ENCODE data around the gene NUPR1. TPM values are rescaled to one million over a fixed set of nuclear protein-coding genes. Genes with fewer than 3 reads are reported as not detected.
A peak's percentile ranks its signal among the peaks of the same experiment; 100 is the strongest.

The NUPR1 gene
- total and polyA plus RNA-seq, 2 of the 13 experiments (the other 11 are each of a cell fraction or from before 2014, with no cell fraction given): 18.0 to 25.6 TPM

- peak; percentile 13; the same call in 1 of the 2 replicates for TF ChIP-seq NR2C2 (CRISPR knock-in tag; IDR thresholded peaks at IDR 0.05; ENCODE audit: borderline replicate concordance)
- no peak for TF ChIP-seq ZNF687 (CRISPR knock-in tag; IDR thresholded peaks at IDR 0.05)
- peak; percentile 58; the same call in 1 of the 2 replicates for TF ChIP-seq ZNF598 (CRISPR knock-in tag; IDR thresholded peaks at IDR 0.05; ENCODE audit: borderline replicate concordance)
- TF ChIP-seq KLF13 (CRISPR knock-in tag; IDR thresholded peaks at IDR 0.05): no peak
- TF ChIP-seq MTF1 (CRISPR knock-in tag; IDR thresholded peaks at IDR 0.05): no peak
- TF ChIP-seq ZNF280D (CRISPR knock-in tag; IDR thresholded peaks at IDR 0.05): peak; percentile 23; the same call in 1 of the 2 replicates
Measured at GRCh38 chr16:28537964-28538732, 626 bp downstream of the NUPR1 start (continued).
